ENCODE data around the gene ELK3. TPM values are rescaled to one million over a fixed set of nuclear protein-coding genes. Genes with fewer than 3 reads are reported as not detected.

ELK3 gene
- total RNA-seq, 1 donor from 2014 or later = 3.7 TPM

- Mint-ChIP-seq H3K4me1 (ENCODE audit: low read depth, unreplicated experiment) (peaks cover 17% of the 10 kb centered on the region), H3K4me3 (ENCODE audit: unreplicated experiment) (peak overlapping the region; percentile 91)
These were observed 2.6 kb downstream of the ELK3 start for GRCh38 chr12:96196781-96197180.

DNA sequence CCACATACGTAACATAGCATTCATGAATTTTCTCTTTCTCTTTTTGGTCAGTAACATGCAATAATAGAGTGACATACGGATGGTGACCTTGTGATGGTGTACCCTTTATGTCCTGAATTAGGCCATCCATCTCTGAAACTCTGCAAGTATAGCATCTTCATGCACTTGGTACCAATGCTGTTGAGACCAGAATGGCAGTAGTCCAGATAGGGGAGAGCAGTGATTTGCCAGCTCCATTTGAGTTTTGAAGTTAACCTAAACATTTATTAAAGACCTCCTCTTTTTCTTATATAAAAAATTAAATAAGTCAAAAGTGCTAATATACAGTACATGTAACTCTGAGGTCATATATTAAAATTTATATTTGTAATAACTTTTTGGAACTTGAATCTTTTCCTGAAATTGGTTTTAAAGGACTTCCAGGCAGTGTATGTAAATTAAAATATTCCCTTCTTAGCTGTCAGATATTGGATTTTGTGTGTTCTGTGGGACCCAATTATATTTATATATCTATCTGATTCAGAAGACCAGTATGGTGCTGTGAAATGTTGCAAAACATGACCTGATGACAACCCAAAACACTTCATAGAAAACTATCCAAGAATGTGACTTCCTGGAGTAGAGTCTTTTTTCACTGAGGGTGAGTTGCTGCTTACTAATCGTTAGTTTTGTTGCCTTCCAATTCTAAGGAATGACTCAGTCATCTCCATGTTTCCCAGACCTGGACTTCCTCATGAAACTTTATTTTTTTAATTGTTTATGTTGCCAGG, 3.5 kb downstream of the ELK3 start:
- Mint-ChIP-seq H3K4me1 (ENCODE audit: low read depth, unreplicated experiment) (peaks cover 17% of the 10 kb centered on the region), H3K27ac (ENCODE audit: unreplicated experiment) (no peak overlapping the region), H3K27me3 (ENCODE audit: unreplicated experiment) (peaks cover 7% of the 10 kb centered on the region), H3K9me3 (ENCODE audit: unreplicated experiment) (peaks cover 6% of the 10 kb centered on the region), H3K36me3 (ENCODE audit: unreplicated experiment) (no peaks in the 10 kb centered on the region), H3K4me3 (ENCODE audit: unreplicated experiment) (no peak overlapping the region)
- no peak for DNase-seq
- TF ChIP-seq CTCF (IDR thresholded peaks at IDR 0.05; ENCODE audit: partially characterized antibody, unreplicated experiment) = no peak

More at GRCh38 chr12:96196781-96197180, 2.6 kb downstream of the ELK3 start:
- Mint-ChIP-seq H3K36me3 (ENCODE audit: unreplicated experiment) (no peaks in the 10 kb centered on the region), H3K27me3 (ENCODE audit: unreplicated experiment) (peaks cover 8% of the 10 kb centered on the region), H3K9me3 (ENCODE audit: unreplicated experiment) (peaks cover 6% of the 10 kb centered on the region), H3K27ac (ENCODE audit: unreplicated experiment) (no peak overlapping the region)
- no peak for TF ChIP-seq CTCF (IDR thresholded peaks at IDR 0.05; ENCODE audit: partially characterized antibody, unreplicated experiment)
- no peak for DNase-seq

- Mint-ChIP-seq H3K27me3 (ENCODE audit: unreplicated experiment) (peaks cover 7% of the 10 kb centered on the region), H3K4me1 (ENCODE audit: low read depth, unreplicated experiment) (peaks cover 17% of the 10 kb centered on the region), H3K4me3 (ENCODE audit: unreplicated experiment) (no peak overlapping the region), H3K27ac (ENCODE audit: unreplicated experiment) (no peak overlapping the region), H3K9me3 (ENCODE audit: unreplicated experiment) (peaks cover 4% of the 10 kb centered on the region), H3K36me3 (ENCODE audit: unreplicated experiment) (no peaks in the 10 kb centered on the region)
- TF ChIP-seq CTCF (IDR thresholded peaks at IDR 0.05; ENCODE audit: partially characterized antibody, unreplicated experiment) = no peak
- no peak for DNase-seq
These were observed 4.8 kb downstream of the ELK3 start for GRCh38 chr12:96198965-96199364.

DNA sequence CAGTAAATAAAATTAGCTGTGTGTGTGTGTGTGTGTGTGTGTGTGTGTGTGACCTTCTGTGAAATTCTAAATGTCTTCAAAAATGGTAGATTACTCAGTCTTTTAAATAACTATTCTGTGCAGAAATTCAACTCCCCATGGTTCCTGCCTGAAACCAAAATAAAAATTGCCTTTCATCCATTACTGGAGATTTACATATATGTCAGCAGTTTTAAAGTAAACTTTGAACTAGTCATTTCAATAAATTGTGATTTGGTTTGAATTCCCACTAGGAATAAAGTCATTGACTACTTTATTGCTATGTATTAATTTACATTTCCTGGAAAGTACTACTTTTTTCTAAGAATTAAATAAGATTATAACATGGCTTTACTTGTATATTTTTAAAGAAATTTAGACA, 5.3 kb downstream of the ELK3 start:
- Mint-ChIP-seq H3K4me3 (ENCODE audit: unreplicated experiment) (no peak overlapping the region), H3K27ac (ENCODE audit: unreplicated experiment) (no peak overlapping the region), H3K27me3 (ENCODE audit: unreplicated experiment) (peaks cover 5% of the 10 kb centered on the region), H3K9me3 (ENCODE audit: unreplicated experiment) (peaks cover 4% of the 10 kb centered on the region), H3K4me1 (ENCODE audit: low read depth, unreplicated experiment) (peaks cover 17% of the 10 kb centered on the region), H3K36me3 (ENCODE audit: unreplicated experiment) (no peaks in the 10 kb centered on the region)
- no peak for DNase-seq
- TF ChIP-seq CTCF (IDR thresholded peaks at IDR 0.05; ENCODE audit: partially characterized antibody, unreplicated experiment) = no peak

All from glutamatergic neuron (in vitro differentiated cells).